ENCODE results near the gene MX1. TPM values are rescaled to one million over a fixed set of nuclear protein-coding genes. Genes with fewer than 3 reads are reported as not detected.

MX1 gene
- total RNA-seq, 1 experiment from 2014 or later = 1.8 TPM

DNA sequence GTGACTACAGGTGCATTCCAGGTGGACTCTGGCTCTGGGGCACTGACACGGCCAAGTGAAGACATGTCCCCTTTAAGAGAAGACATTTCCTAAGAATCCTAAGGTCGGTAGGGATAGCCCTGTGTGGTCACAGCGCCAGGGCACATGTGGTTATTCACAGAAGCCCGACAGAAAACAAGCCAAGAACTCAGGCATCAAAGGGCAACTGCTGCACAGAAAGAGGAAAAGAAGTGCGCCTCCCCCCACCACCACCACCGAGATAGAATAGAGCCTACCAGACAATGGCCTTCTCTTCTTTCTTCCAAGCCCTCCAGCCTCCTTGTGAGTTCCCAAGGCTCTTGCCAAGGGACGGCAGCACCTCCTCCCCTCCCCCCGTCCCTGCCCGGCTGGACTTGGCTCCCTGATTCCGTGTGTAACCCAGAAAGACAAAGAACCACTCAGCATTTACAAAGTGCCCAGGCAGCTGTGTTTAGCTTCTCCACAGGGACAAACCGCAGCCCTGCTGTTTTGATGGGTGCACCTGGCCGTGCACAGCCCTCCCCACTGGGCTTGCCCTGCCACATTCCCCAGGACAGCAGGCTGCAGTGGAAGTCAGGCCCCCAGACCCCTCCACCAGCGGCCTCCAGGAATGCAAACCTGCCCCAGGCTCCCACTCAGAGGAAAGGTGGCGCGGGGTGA, 51.7 kb downstream of the MX1 start:
- TF ChIP-seq, protein P1, sequence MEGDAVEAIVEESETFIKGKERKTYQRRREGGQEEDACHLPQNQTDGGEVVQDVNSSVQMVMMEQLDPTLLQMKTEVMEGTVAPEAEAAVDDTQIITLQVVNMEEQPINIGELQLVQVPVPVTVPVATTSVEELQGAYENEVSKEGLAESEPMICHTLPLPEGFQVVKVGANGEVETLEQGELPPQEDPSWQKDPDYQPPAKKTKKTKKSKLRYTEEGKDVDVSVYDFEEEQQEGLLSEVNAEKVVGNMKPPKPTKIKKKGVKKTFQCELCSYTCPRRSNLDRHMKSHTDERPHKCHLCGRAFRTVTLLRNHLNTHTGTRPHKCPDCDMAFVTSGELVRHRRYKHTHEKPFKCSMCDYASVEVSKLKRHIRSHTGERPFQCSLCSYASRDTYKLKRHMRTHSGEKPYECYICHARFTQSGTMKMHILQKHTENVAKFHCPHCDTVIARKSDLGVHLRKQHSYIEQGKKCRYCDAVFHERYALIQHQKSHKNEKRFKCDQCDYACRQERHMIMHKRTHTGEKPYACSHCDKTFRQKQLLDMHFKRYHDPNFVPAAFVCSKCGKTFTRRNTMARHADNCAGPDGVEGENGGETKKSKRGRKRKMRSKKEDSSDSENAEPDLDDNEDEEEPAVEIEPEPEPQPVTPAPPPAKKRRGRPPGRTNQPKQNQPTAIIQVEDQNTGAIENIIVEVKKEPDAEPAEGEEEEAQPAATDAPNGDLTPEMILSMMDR (IDR thresholded peaks at IDR 0.05; ENCODE audit: unreplicated experiment) = no peak
- intact Hi-C loops (cut with micrococcal nuclease) = no loop called here

DNA sequence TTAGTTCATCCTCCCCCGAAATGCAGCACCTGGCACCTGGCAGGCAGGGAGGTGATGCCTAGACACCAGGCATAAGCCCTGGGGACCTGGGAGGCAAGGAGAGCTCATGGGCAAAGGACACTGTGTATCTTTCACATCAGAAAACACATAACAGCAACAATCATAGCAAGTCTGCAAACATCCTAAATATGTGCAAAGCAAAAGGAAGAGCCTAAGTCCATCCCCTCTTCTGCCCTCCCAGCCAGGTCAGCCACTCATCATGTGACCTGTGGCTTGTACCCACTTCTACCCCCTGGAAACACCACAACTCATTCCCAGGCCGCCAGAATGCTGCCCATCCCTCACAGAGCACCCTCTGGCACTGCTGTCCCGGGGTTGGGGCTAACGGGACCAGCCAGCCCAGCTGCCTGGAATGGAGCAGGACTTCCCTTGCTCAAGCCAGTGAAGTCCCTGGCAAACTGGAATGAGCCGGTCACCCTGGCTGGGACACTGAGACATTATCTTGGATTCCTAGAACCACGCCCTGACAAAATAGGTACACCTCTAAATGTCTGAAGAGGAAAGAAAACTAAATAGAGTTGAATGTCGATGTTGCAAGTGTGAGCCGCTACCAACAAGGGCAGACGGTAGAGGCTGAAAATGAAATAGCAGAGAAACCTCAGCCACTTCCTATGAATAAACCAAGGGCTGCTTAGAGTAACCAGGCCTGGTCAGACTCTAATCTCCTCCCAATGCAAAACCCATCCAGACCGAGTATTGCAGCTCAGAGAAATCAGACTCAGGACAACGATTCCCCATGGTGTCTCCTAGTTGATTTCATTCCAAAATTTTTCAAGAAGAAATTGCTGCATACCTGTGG, 52.5 kb downstream of the MX1 start:
- Mint-ChIP-seq H3K4me3 (ENCODE audit: unreplicated experiment) (peak overlapping the region; percentile 10), H3K4me1 (ENCODE audit: insufficient read depth, unreplicated experiment) (peaks cover 19% of the 10 kb centered on the region), H3K27ac (ENCODE audit: low read depth, unreplicated experiment) (peak overlapping the region; percentile 73), H3K9me3 (ENCODE audit: unreplicated experiment) (no peaks in the 10 kb centered on the region), H3K27me3 (ENCODE audit: insufficient read depth, unreplicated experiment) (peaks cover 14% of the 10 kb centered on the region), H3K36me3 (ENCODE audit: insufficient read depth, unreplicated experiment) (peaks cover 6% of the 10 kb centered on the region)
- TF ChIP-seq, protein P1 (IDR thresholded peaks at IDR 0.05; ENCODE audit: unreplicated experiment) = no peak
- DNase-seq (ENCODE audit: unreplicated experiment) = peak; percentile 5
- ChIA-PET POLR2A (interaction anchor here (0.6 kb wide), 1 partner anchor 62 kb away, joined by 3 read pairs; no protein-coding TSS in a partner anchor), CTCF (interaction anchor here (0.5 kb wide), 1 partner anchor 310 kb away, joined by 3 read pairs; the partner anchor contains the start of gene BACE2)
- no TSS peak for BruUV-seq (replicated peaks)
- intact Hi-C loops (cut with micrococcal nuclease) = no loop called here

More for the DNA sequence above, 51.7 kb downstream of the MX1 start:
- Mint-ChIP-seq H3K36me3 (ENCODE audit: insufficient read depth, unreplicated experiment) (peaks cover 6% of the 10 kb centered on the region), H3K27me3 (ENCODE audit: insufficient read depth, unreplicated experiment) (peaks cover 14% of the 10 kb centered on the region), H3K9me3 (ENCODE audit: unreplicated experiment) (no peaks in the 10 kb centered on the region), H3K4me3 (ENCODE audit: unreplicated experiment) (no peak overlapping the region), H3K27ac (ENCODE audit: low read depth, unreplicated experiment) (no peak overlapping the region), H3K4me1 (ENCODE audit: insufficient read depth, unreplicated experiment) (peaks cover 19% of the 10 kb centered on the region)
- BruUV-seq (replicated peaks) = no TSS peak
- POLR2A ChIA-PET = interaction anchor here (0.6 kb wide), 1 partner anchor 63 kb away, joined by 3 read pairs; no protein-coding TSS in a partner anchor
- no peak for DNase-seq (ENCODE audit: unreplicated experiment)
- CTCF ChIA-PET = no interaction called here

DNA sequence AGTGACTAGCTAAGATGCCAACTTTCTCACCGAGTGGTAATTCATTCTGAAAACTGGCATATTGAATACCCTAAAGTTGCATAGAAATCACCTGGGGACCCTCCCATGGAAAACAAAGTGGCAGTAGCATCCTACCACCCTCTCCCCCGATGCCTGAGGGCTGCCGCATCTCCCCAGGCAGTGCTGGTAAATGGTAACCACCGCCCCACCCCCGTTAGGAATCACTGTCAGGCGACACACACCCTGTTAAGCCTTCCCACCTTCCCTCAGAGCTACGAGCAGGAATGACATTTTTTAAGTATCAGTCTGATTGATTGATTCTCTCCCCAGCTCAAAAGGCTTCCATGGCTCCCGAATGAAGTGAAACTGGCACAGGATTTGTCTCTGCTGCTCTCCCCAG, 53.6 kb downstream of the MX1 start:
- Mint-ChIP-seq H3K4me3 (ENCODE audit: unreplicated experiment) (no peak overlapping the region), H3K36me3 (ENCODE audit: insufficient read depth, unreplicated experiment) (peaks cover 6% of the 10 kb centered on the region), H3K4me1 (ENCODE audit: insufficient read depth, unreplicated experiment) (peaks cover 19% of the 10 kb centered on the region), H3K9me3 (ENCODE audit: unreplicated experiment) (no peaks in the 10 kb centered on the region), H3K27ac (ENCODE audit: low read depth, unreplicated experiment) (no peak overlapping the region), H3K27me3 (ENCODE audit: insufficient read depth, unreplicated experiment) (peaks cover 14% of the 10 kb centered on the region)
- DNase-seq (ENCODE audit: unreplicated experiment) = no peak
- BruUV-seq (replicated peaks) = no TSS peak
- TF ChIP-seq, protein P1 (IDR thresholded peaks at IDR 0.05; ENCODE audit: unreplicated experiment) = no peak
- ChIA-PET POLR2A (no interaction called here), CTCF (interaction anchor here (0.8 kb wide), 1 partner anchor 133 kb away, joined by 3 read pairs; no protein-coding TSS in a partner anchor)
- intact Hi-C loops (cut with micrococcal nuclease) = no loop called here

DNA sequence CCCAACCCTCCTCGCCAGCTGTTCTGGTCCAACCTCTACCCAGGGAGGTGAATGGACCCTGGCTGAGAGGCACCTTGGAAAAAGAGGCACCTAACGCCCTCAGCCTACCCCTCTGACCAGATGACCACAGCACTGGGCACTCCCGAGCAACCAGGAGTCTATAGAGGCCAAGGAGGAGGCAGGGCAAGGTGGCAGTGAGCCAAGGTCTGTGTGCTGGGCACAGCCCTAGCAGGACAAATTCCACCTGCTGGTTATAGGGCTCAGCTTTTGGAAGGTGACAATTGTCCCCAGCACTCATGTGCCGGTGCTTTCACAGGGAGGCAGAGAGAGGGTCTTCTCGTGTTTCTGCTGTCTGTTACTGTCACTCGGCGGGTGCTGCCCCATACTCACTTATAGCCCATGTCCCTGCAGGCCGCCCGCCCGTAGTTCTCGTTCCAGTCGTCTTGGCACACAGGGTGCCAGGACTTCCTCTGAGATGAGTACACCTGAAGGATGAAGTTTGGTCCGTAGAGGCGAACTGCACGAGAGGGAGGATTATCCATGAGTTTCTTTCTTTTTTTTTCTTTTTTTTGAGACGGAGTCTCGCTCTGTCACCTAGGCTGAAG, 54.1 kb downstream of the MX1 start:
- intact Hi-C loops (cut with micrococcal nuclease) = no loop called here
- ChIA-PET CTCF (interaction anchor here (0.8 kb wide), 1 partner anchor 133 kb away, joined by 3 read pairs; no protein-coding TSS in a partner anchor), POLR2A (no interaction called here)
- no peak overlapping the region for H3K4me3 Mint-ChIP-seq (ENCODE audit: unreplicated experiment)
- BruUV-seq (replicated peaks) = no TSS peak
- no peaks in the 10 kb centered on the region for H3K9me3 Mint-ChIP-seq (ENCODE audit: unreplicated experiment)
- H3K4me1 Mint-ChIP-seq (ENCODE audit: insufficient read depth, unreplicated experiment) = peaks cover 19% of the 10 kb centered on the region
- no peak for DNase-seq (ENCODE audit: unreplicated experiment)
- H3K27ac Mint-ChIP-seq (ENCODE audit: low read depth, unreplicated experiment) = no peak overlapping the region
- H3K36me3 Mint-ChIP-seq (ENCODE audit: insufficient read depth, unreplicated experiment) = peaks cover 6% of the 10 kb centered on the region
- TF ChIP-seq, protein P1 (IDR thresholded peaks at IDR 0.05; ENCODE audit: unreplicated experiment) = no peak
- H3K27me3 Mint-ChIP-seq (ENCODE audit: insufficient read depth, unreplicated experiment) = peaks cover 14% of the 10 kb centered on the region

Data from MCF 10A (cell line).